ENCODE data around the gene C11orf86.
A peak's percentile ranks its signal among the peaks of the same experiment; 100 is the strongest.
"Not testable (repeated sequence)": the region's sequence is repeated elsewhere in the genome, so short reads cannot be mapped to it uniquely, and the experiment has no call there.

C11orf86 gene

DNA sequence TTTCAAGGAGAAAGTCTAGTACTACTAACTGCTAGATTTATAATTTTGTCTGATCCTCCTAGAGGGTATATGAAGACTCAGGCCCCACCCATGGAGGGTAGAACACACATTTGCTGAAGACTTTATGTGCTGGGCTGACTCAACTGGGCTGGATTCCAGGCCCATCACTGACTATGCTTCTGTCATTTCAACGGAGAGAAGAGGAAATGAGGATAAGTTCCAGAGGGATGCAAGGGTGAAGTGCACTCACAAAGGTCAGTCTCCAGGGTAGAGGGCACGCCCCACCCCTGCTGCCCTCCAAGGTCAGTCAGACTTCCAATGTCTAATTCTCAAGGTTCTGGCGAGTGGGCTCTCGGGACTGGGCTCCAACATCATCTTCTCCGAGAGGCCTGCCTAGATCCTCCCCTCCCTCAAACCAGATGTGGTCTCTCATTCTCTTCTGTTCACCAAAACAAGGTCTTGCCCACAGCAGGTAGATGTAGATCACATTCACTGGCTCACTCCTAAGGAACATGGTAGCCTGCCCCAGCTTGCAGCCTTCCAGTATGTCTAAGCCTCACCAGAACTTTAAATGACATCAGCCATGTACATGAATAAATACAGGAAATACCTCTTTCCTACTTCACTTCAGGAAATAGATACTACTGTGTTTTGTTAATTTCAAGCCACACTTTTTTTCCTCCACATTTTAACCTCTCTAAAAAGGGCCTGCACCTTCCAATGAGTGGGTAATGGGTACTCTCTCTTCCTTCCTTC, 7.3 kb upstream of the C11orf86 start:
- peak; percentile 73 for DNase-seq (ENCODE audit: low read depth)

DNA sequence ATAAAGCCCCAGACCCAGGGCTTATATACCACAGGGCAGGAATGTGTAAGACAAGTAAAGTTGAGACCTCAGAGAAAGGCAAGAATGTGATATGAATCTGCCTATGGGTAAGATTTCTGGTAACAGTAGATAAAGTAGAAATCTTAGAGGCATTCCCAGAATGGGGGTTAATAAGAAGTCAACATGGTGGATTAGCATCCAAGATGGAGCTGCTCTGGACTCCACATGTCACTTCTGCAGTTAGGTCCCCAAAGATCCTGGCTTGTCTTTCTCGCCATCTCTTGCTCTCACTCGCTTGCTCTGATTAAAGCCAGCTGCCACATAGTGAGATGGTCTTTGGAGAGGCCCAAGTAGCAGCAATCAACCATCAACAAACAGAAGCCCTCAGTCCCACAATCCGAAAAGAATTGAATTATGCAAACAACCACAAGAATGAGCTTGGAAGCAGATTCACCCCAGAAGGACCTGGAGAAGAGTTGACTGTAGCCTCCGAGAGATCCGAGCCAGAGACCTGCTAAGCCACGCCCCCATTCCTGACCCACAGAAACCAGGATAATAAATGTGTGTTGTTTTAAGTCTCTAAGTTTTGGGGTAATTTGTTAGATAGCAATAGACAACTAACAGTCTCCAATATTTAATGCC, 5.4 kb upstream of the C11orf86 start:
- peak; percentile 94 for DNase-seq (ENCODE audit: low read depth)

DNA sequence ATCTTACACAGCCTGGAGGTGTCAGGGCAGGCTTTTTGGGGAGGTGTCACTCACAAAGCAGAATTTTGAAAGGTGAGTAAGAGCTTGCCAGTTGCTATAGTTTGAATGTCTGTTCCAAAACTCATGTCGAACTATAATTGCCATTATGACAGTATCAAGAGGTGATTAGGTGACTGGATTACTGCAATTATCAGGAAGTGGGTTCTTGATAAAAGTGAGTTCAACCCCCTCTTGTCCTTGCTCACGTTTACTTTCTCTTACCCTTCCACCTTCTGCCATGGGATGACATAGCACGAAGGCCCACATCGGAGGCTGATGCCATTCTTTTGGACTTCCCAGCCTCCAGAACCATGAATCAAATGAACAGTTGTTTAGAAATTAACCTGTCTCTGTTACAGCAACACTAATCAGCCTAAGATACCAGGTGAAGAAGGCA, 4.7 kb upstream of the C11orf86 start:
- no peak for DNase-seq (ENCODE audit: low read depth)

DNA sequence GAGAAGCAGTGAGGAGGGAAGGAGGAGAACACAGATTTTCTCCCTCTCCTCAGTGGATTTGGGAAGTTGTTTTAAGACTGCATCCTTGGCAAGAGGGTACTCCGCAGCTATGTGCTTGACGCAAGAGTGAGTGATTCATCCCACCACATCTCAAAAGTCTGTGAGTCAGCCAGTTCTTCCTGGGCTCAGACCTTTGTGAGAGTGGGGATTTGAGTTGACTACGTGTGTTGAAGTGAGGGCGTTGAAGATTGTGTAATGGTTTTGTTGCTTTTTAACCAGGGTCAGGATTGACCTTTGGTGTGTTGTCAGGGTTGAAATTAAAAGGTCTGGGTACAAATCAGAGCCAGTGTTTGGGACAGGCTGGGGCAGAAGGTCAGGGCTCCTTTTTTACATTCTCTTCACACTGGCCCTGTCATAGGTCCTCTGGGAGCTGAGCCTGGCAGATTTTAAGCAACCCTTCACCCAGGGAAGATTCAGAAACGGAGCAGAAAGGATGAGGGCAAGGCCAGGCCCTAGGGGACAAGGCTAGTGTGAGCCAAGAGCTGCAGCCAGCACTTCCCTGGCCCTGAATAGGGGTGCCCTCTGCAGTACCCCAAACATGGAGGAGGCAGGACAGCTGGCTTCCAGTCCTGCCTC, 4.2 kb upstream of the C11orf86 start:
- peak; percentile 100 for DNase-seq (ENCODE audit: low read depth)

DNA sequence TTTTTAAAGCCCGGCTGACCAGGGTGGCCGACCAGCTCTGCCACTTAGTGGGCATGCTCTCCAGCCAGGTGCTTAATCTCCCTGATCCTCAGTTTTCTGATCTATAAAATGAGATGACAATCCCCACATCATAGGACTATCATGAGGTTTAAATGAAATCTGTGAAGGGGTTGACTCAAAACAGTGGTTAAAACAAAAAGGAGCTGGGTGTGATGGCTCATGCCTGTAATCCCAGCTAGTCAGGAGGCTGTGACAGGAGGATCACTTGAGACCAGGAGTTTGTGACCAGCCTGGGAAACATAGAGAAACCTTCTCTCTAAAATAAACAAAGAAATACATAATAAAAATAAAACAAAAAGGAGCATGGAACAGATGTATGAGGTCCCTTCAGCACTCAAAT, 3.6 kb upstream of the C11orf86 start:
- no peak for DNase-seq (ENCODE audit: low read depth)

DNA sequence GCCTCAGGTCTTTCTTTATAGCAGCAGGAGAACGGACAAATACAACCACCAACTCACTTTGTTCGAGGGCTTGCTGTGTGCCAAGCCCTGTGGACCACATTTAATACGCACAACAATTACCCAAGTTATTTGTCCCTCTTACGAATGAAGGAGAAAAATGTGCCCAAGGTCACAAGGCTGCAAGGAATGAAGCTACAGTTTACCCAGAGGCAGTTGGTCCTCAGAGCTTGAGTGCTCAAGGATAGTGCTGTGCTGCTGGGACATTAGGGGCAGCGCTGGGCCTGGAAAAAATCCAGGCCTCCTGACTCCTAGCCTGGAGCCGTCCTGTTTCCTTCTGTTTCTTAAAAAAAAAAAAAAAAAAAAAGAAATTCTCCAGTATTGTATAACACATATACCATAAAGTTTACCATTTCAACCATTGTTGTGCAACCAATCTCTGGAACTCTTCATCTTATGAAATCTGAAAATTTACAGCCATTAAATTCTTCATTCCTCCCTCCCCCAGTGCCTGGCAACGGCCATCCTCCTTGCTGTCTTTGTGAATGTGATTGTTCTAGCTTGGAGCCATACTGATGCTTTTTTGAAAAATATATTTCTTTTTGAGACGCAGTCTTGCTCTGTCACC, 1.0 kb upstream of the C11orf86 start:
- DNase-seq (ENCODE audit: low read depth) = peak; percentile 76

DNA sequence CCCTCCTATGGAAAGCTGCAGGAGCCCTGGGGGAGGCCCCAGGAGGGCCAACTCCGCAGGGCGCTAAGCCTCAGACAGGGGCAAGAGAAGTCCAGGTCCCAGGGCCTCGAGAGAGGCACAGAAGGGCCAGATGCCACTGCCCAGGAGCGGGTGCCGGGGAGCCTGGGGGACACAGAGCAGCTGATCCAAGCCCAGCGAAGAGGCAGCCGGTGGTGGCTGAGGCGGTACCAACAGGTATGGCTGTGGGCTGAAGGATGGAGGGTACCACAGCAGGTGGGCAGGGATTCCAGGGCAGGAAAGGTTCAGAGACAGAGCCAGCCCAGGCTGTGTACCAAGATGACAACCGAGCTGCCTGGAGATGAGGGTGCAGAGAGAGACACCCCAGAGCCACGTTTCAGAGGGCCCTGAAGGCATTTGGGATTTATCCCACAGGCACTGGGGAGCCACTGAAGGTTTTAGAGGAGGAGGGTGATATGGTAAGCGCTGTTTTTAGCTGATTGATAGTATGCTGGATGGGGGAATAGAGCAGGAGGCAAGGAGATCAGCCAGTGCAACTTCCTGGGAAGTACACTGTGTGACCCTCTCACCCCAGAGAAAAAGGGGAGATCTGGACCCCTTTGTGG, 412 bp downstream of the C11orf86 start:
- no peak for DNase-seq (ENCODE audit: low read depth)

DNA sequence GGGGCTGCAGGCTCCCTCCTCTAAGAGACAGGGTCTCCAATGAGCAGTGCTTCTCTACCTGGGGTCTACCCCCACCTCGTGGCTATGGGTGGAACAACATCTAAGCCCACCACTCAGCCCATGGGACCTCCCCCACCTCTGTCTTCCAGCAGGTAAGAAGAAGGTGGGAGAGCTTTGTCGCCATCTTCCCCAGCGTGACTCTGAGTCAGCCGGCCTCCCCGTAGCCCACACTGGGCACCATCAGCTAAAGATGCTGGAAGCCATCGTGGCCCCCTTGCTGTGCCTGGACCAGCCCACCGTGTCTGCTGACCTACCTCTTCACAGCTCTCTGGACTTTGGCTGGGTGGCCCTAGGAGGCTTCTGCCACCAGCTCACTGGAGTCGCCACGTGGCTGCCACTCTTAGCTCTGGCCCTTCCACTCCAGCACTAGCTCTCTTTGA, 944 bp downstream of the C11orf86 start:
- DNase-seq (ENCODE audit: low read depth) = no peak

DNA sequence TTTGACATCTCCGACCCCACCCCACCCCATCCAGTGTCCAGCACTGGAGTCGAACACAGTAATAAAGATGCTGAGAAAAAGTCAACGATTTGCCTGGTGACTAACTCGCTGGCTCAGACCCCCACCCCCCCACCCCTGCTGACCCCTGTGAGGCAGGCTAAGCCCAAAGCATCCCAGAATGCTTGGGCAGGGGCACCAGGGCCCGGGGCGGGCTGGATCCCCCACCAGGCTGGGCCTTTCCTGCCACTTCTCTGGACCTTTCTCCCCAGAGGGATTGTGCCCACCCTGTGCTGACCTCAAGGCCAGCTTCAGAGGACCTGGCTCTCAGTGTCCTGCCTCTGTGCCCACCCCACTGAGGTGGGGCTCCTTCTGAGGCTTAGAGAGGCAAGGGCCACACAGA, 1.8 kb downstream of the C11orf86 start:
- no peak for DNase-seq (ENCODE audit: low read depth)

DNA sequence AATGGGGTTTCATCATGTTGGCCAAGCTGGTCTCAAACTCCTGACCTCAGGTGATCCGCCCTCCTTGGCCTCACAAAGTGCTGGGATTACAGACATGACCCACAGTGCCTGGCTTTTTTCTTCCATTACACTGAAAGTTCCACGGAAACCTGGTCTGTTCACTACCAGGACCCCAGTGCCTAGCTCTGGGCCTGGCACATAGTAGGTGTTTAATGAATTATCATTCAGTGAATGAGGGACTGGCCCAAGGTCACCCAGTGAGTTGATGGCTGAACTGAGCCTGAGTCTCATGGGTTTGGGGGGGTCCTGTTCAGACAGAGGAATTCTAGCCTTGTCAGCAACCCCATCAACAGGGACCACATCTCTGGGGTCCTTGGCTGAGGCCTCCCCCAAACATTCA, 3.1 kb downstream of the C11orf86 start:
- no peak for DNase-seq (ENCODE audit: low read depth)

DNA sequence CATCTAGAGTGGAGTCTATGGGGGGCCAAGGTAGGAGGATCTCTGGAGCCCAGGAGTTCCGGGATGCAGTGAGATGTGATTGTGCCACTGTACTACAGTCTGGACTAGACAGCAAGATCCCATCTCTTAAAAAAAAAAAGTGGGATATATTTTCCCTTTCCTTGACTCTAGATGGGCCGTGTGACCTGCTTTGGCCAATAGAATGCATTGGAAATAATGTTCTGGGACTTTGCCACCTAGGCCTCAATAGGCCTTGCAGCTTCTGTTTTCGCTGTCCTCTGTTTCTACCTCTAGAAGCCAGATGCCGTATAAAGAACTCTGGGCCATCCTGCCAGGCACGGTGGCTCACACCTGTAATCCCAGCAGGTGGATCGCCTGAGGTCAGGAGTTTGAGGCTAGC, 3.6 kb downstream of the C11orf86 start:
- no peak for DNase-seq (ENCODE audit: low read depth)

DNA sequence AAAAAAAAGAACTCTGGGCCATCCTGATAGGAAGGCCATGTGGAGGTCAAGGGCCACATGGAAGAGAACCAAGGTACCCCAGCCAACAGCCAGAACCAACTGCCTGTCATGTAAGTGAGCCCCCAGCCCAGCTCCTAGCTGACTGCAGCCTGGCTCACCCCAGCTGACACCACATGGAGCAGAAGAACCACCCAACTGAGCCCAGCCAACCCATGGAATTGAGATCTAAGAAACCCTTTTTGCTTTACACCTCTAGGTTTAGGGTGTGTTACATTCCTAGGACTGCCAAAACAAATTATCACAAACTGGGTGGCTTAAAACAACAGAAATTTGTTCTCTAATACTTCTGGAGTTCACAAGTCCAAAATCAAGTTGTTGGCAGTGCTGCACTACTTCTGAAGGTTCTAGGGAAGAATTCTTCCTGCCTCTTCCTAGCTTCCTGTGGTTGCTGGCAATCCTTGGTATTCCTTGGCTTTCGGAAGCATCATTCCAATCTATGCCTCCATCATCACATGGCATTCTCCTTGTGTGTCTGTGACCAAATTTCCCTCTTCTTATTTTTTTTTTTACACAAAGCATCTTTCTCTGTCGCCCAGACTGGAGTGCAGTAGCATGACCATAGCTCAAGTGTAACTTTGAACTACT, 4.4 kb downstream of the C11orf86 start:
- no peak for DNase-seq (ENCODE audit: low read depth)

DNA sequence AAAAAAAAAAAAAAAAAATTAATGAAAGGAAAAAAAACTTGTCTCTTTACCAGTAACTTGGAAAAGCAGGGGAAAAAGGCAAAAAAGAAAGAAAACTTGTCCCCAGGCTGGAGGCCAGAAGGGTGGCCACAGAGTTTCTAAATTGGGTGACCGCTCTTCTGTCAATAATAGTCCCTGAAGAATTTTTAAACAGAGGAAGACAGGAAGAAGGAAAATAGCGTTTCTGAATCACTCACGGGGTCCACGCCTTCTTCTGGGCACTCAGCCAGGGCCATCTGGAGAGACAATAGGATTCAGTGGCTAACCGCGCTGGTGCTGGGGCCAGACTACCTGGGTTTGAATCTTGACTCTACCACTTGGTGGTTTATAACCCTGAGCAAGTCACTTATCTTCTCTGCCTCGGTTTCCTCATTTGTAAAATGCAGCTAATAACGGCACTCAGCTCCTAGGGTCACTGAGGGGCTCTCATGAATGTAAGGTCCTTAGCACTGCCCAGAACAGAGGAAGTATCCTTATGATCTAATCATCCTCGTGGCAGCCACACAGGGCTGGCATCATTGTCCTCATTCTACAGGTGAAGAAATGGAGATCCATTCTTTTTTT, 7.0 kb downstream of the C11orf86 start:
- peak; percentile 81 for DNase-seq (ENCODE audit: low read depth)

DNA sequence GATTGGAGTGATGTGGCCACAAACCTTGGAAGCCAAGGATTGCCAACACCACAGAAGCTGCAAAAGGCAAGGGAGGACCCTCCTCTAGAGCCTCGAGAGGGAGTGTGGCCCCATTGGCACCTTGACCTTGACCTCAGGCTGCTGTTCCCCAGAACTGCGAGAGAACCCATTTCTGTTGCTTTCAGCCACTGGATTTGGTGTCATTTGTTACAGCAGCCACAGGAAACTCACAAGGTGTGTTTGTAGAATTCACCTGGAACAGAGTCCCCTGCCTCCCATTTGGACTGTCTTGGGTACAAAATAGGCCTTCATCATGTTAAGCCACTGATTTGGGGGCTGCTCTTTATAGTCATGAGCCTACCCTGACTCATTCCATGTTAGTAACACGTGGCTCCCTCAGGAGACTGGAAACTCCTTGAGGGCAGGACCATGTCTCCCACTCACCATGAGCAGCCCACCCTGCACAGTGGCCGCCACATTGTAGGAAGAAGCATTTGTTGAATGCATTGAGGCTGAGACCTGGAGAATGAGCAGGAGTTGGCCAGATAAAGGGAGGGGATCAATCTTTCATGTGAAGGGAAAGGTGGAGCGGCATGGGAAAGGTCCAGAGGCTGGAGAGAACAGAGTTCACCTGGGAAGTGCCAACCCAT, 8.3 kb downstream of the C11orf86 start:
- DNase-seq (ENCODE audit: low read depth) = no peak

DNA sequence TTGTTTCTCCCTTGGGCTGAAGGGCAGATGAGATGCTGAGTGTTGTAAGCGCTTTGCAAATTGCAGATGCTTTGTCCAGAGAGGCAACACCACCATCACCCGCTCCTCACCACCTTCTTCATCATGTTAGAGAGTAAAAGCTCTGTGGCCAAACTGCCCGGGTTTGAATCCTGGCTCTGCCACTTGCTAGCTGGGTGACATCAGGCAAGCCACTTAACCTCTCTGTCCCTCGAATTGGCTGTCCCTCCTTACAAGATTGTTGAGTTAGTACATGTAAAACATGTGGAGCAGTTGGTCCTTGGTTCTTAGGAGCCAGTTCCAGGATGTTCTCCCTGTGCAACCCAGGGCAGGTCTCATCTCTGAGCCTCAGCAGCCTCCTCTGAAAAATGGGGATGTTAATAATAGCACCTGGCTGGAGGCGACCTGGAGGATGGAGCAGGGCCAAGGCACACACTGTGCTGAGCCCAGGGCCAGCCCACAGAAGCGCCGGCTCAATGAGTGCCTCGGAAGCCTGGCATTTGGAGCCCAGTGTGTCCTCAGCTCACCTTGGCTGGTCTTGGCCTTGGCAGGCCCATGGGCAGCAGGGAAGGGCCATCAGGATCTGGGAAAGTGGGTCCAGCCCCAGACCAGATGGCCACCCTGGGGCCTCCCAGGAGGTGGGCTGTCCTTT, 10.5 kb downstream of the C11orf86 start:
- DNase-seq (ENCODE audit: low read depth) = no peak

DNA sequence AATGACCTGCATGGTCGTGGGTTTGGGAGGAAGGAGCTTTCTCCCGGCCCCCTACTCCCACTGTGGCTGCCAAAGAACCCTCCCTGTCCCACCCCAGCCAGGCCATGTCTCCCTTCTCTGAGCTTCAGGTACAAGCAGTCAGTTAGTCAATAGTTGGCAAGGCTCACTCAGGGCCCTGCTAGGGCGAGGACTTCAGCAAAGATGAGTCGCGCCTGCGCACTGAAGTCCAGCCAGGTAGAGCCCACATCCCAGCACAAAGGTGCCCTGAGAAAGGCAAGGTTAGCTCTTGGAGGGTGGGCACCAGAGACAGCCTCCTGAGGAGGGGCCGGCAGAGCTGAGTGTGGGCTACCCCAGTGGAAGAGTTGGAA, 11.1 kb downstream of the C11orf86 start:
- DNase-seq (ENCODE audit: low read depth) = no peak

DNA sequence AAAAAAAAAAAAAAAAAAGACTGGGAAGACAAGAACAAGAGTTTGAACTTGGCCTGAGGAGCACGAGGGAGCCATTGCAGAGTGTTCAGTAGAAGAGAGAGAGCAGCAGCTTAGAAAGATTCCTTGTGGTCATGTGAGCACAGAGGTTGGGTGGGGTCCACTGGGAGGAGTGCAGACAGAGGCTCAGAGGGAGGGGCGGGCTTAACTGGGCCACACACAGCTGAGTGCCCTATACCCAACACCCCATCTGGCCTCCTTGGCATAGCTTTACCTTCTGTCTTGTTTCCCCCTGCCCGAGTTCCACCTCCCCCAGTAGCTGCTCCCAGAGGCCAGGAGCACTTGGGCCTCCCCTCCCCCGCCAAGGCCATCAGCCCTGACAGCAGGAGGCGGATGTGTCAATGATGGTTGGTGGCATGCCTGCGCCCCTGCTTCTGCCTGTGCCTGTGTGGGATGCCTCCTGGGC, 12.1 kb downstream of the C11orf86 start:
- no peak for DNase-seq (ENCODE audit: low read depth)

DNA sequence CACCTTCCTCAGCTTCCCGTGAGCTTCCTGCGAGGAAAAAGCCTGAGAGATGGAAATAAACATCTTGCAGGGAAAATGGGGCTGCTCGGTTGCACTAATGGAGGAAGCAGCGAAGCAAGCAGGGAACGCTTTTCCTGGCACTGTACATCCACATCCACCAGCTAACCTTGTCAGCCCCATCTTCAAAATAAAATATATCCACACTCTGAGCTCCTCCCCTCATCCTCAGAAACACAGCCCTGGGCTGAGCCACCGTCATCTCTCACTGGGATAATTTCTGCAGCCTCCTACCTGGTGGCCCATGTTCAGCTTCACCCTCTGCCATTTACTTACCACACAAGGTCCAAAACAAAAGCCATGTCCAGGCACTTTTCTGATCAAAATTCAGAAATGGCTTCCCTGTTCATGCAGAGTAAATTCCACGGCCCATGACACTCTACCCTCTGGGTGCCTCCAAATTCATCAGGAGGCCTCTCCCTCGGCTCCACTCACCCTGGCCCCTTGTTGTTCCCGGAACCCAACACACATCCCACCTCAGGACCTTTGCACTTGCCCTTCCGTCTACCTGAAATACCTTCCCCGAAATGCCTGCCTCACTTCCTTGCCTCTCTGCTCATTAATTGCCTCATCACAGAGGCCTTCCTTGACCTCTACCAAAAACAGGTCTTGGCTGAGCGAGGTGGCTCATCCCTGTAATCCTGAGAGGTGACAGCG, 13.0 kb downstream of the C11orf86 start:
- no peak for DNase-seq (ENCODE audit: low read depth)

DNA sequence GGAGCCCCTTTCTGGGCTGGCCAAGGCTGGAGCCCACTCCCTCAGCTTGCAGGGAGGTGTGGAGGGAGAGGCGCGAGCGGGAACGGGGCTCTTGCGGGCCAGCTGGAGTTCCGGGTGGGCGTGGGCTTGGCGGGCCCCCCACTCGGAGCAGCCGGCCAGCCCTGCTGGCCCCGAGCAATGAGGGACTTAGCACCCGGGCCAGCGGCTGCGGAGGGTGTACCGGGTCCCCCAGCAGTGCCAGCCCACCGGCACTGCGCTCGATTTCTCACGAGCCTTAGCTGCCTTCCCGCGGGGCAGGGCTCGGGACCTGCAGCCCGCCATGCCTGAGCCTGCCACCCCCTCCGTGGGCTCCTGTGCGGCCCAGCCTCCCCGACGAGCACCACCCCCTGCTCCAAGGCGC, 13.6 kb downstream of the C11orf86 start:
- DNase-seq (ENCODE audit: low read depth) = not testable (repeated sequence)

DNA sequence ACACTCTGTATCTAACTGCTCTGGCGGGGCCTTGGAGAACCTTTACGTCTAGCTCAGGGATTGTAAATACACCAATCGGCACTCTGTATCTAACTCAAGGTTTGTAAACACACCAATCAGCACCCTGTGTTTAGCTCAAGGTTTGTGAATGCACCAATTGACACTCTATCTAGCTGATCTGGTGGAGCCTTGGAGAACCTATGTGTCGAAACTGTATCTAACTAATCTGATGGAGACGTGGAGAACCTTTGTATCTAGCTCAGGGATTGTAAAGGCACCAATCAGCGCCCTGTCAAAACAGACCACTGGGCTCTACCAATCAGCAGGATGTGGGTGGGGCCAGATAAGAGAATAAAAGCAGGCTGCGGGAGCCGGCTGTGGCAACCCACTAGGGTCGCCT, 14.3 kb downstream of the C11orf86 start:
- not testable (repeated sequence) for DNase-seq (ENCODE audit: low read depth)
